ENCODE results near the gene MBIP.

GRCh38 chr14:36316131-36316530 is 4.3 kb downstream of the MBIP start:
- TF ChIP-seq RAD21 (conservative IDR thresholded peaks at IDR 0.05 in 1 of 2, IDR thresholded peaks at IDR 0.05 in 1 of 2): no peak
- TF ChIP-seq CTCF (IDR thresholded peaks at IDR 0.05): no peak
- no peak for TF ChIP-seq NR3C1 (IDR thresholded peaks at IDR 0.05)
- no peak for TF ChIP-seq MAZ (IDR thresholded peaks at IDR 0.05; ENCODE audit: borderline replicate concordance, low read depth, low read length)
- no peak for TF ChIP-seq RFX5 (IDR thresholded peaks at IDR 0.05)
- no peak for TF ChIP-seq MAFK (IDR thresholded peaks at IDR 0.05; ENCODE audit: partially characterized antibody)

Measured in A549 (cell line).